GM12878 (cell line): ENCODE results near the gene CDC42EP1. TPM values are rescaled to one million over a fixed set of nuclear protein-coding genes. Genes with fewer than 3 reads are reported as not detected.

ENCODE experiments used
- BCL3 ChIP-seq: IDR thresholded peaks from 2 replicates; pipeline ENCODE4 v1.6.1; 2011; ENCODE audit warnings: borderline replicate concordance, low read depth, mild to moderate bottlenecking, moderate library complexity, low read length; ENCODE audit not compliant: insufficient read depth, poor library complexity, severe bottlenecking
- CHD1 ChIP-seq: IDR thresholded peaks from 2 replicates; pipeline ENCODE4 v1.6.1; 2012; ENCODE audit warnings: low read depth, low read length, improper control_type of control experiment
- ETV6 ChIP-seq, 2 experiments: fragments of 450-650 bp in 1 of 2; IDR thresholded peaks in 1 of 2; conservative IDR thresholded peaks in 1 of 2; 2 replicates each; pipeline ENCODE4 v1.6.1; 2014; ENCODE audit warnings: antibody characterized with exemption in 1 of 2, borderline replicate concordance in 1 of 2, low read depth in 1 of 2, mild to moderate bottlenecking in 1 of 2, moderate library complexity in 1 of 2
- MYB ChIP-seq: fragments of 150-350 bp; IDR thresholded peaks from 2 replicates; pipeline ENCODE4 v1.6.1; 2014; ENCODE audit warnings: mild to moderate bottlenecking, low read depth, low read length, borderline replicate concordance
- NBN ChIP-seq: fragments of 450-650 bp; IDR thresholded peaks from 2 replicates; pipeline ENCODE4 v1.6.1; 2016
- NR2C1 ChIP-seq: fragments of 450-650 bp; IDR thresholded peaks from 2 replicates; pipeline ENCODE4 v1.6.1; 2017; ENCODE audit warnings: antibody characterized with exemption, mild to moderate bottlenecking, moderate library complexity
- NRF1 ChIP-seq: conservative IDR thresholded peaks from 2 replicates; pipeline ENCODE4 v1.6.1; 2011; ENCODE audit warnings: mild to moderate bottlenecking, low read depth, low read length, improper control_type of control experiment
- PBX3 ChIP-seq: IDR thresholded peaks from 2 replicates; pipeline ENCODE4 v1.6.1; 2011; ENCODE audit warnings: mild to moderate bottlenecking, low read depth, low read length, moderate library complexity; ENCODE audit not compliant: insufficient replicate concordance
- SIN3A ChIP-seq: IDR thresholded peaks from 2 replicates; pipeline ENCODE4 v1.6.1; 2012; ENCODE audit warnings: low read depth, low read length, improper control_type of control experiment
- SKIL ChIP-seq: fragments of 450-650 bp; IDR thresholded peaks from 2 replicates; pipeline ENCODE4 v1.6.1; 2017; ENCODE audit warnings: mild to moderate bottlenecking, low read depth, inconsistent platforms; ENCODE audit not compliant: poor library complexity, severe bottlenecking
- TBL1XR1 ChIP-seq: IDR thresholded peaks from 2 replicates; pipeline ENCODE4 v1.6.1; 2012; ENCODE audit warnings: low read depth, low read length, improper control_type of control experiment
- ZBTB4 ChIP-seq: fragments of 450-650 bp; formaldehyde crosslinking; IDR thresholded peaks from 2 replicates; pipeline ENCODE4 v1.4.0; 2022; ENCODE audit warnings: mild to moderate bottlenecking, moderate library complexity
- ZBTB40 ChIP-seq: fragments of 450-650 bp; IDR thresholded peaks from 2 replicates; pipeline ENCODE4 v1.6.1; 2016; ENCODE audit warnings: mild to moderate bottlenecking, moderate library complexity, borderline replicate concordance
- ZNF207 ChIP-seq: fragments of 450-650 bp; IDR thresholded peaks from 2 replicates; pipeline ENCODE4 v1.6.1; 2014; ENCODE audit warnings: antibody characterized with exemption, mild to moderate bottlenecking, borderline replicate concordance
- polyA plus RNA-seq, 11 experiments: library from polyadenylated mRNA; depleted of rRNA in 4 of 11; unstranded in 6 of 11; stranded (reverse) in 5 of 11; fragments of >200 nt; fragmentation: Nextera tagmentation in 4 of 11; fragmentation: Illumina TruSeq in 1 of 11; extraction: Ambion mirVana in 4 of 11; extraction: Trizol in 1 of 11; gene quantifications; 1 replicate in 1 of 11; 2 replicates in 10 of 11; pipeline versions ENCODE4 v1.2.1 to v1.2.3, GENCODE V29; 2011 to 2016; ENCODE audit warnings: inconsistent platforms in 2 of 11, missing spikeins in 2 of 11, low read depth in 1 of 11
- total RNA-seq, 4 experiments: library from RNA; depleted of rRNA in 3 of 4; stranded (reverse); fragments of >200 nt in 3 of 4; fragmentation: Illumina TruSeq in 1 of 4; extraction: Trizol in 1 of 4; gene quantifications; 2 replicates each; pipeline versions ENCODE4 v1.2.1 to v1.2.3, GENCODE V29; 2013 to 2021

The CDC42EP1 gene
- total and polyA plus RNA-seq, 10 of the 15 experiments (the other 5 are each of a cell fraction or from before 2014, with no cell fraction given), result 0.04 to 0.33 (median 0.09) TPM; not detected in 7

- no peak for TF ChIP-seq ZBTB4 (CRISPR knock-in tag)
- TF ChIP-seq ZNF207, result peak; percentile 94; the same call in 1 of the 2 replicates
- peak; percentile 69 for TF ChIP-seq BCL3
- peak; percentile 23 for TF ChIP-seq PBX3
- TF ChIP-seq NRF1, result no peak
- TF ChIP-seq CHD1, result no peak
- TF ChIP-seq NR2C1, result peak; percentile 84
- peak in 1 of 2 experiments; percentile 89; a peak in 2 of 4 replicates for TF ChIP-seq ETV6 (conservative IDR thresholded peaks at IDR 0.05 in 1 of 2, IDR thresholded peaks at IDR 0.05 in 1 of 2; ENCODE audit: borderline replicate concordance in 1 of 2, low read depth in 1 of 2)
- TF ChIP-seq TBL1XR1, result 0 out of 2 replicates have a peak, but pooled peaks have one; percentile 59
- TF ChIP-seq MYB, result peak; percentile 55; the same call in 1 of the 2 replicates
- TF ChIP-seq SIN3A, result peak; percentile 94
- TF ChIP-seq SKIL, result peak; percentile 70
- TF ChIP-seq ZBTB40, result peak; percentile 98
- TF ChIP-seq NBN, result peak; percentile 97
Observed at GRCh38 chr22:37608477-37609239, 48.4 kb downstream of the CDC42EP1 start, which contains the start of gene GGA1 (continued).
